Measurements from ENCODE around the gene CDH4. TPM values are rescaled to one million over a fixed set of nuclear protein-coding genes. Genes with fewer than 3 reads are reported as not detected.

Gene CDH4
- total and polyA plus RNA-seq, 2 of the 8 experiments (the other 6 are each of a cell fraction or from before 2014, with no cell fraction given) = 4.3 to 7.9 TPM

- H3K4ac ChIP-seq (replicated peaks; ENCODE audit: insufficient read length, low read depth, low read length) = no peak overlapping the region
- H3K14ac ChIP-seq (ENCODE audit: insufficient read length) = no peak overlapping the region
- H3K27ac ChIP-seq (ENCODE audit: low read depth, low read length) = no peak overlapping the region
- no peaks in the 10 kb centered on the region for H4K20me1 ChIP-seq (replicated peaks in 1 of 2; ENCODE audit: control insufficient read depth in 1 of 2, insufficient read depth in 2 of 2, low read length in 2 of 2)
- H2BK120ac ChIP-seq (replicated peaks; ENCODE audit: low read depth, low read length) = peak overlapping the region; percentile 29
- no peaks in the 10 kb centered on the region for H3K79me1 ChIP-seq (ENCODE audit: low read depth, low read length)
- H3K4me1 ChIP-seq (replicated peaks in 1 of 4; ENCODE audit: control insufficient read depth in 3 of 4, insufficient read depth in 4 of 4, low read length in 3 of 4) = no peaks in the 10 kb centered on the region; a peak in 1 of 7 replicates
- no peak overlapping the region; the same call in 1 of the 2 replicates for H2BK5ac ChIP-seq (ENCODE audit: low read depth, low read length)
- peaks cover 0 to 4% of the 10 kb centered on the region in 2 experiments; a peak in 1 of 4 replicates for H3K79me2 ChIP-seq (ENCODE audit: control insufficient read depth in 1 of 2, insufficient read depth in 2 of 2, low read length in 2 of 2)
- H2BK20ac ChIP-seq (ENCODE audit: low read length) = no peak overlapping the region
- peak overlapping the region; percentile 55; the same call in 1 of the 2 replicates for H2BK15ac ChIP-seq (ENCODE audit: low read length)
- peak overlapping the region; percentile 84; the same call in 1 of the 2 replicates for H2BK12ac ChIP-seq (ENCODE audit: low read depth, low read length)
- H3K4me2 ChIP-seq (ENCODE audit: insufficient read depth in 1 of 2, low read depth in 2 of 2, low read length in 2 of 2) = no peak overlapping the region
- no peak overlapping the region for H2AFZ ChIP-seq (ENCODE audit: low read length)
- peaks cover 8% of the 10 kb centered on the region for H3K23me2 ChIP-seq (ENCODE audit: low read depth, low read length)
- no peak overlapping the region for H3K4me3 ChIP-seq (ENCODE audit: extremely low read depth in 1 of 4, insufficient read depth in 2 of 4, low read depth in 3 of 4, low read length in 4 of 4)
- FAIRE-seq = no peak
- no peak overlapping the region for H3K9ac ChIP-seq (replicated peaks in 1 of 4; ENCODE audit: extremely low read depth in 1 of 4, low read depth in 3 of 4, low read length in 3 of 4)
- H4K8ac ChIP-seq (ENCODE audit: extremely low read depth, insufficient read depth, low read length) = no peak overlapping the region
- H4K5ac ChIP-seq (ENCODE audit: insufficient read length, low read depth, low read length) = no peak overlapping the region
- H3K9me3 ChIP-seq (ENCODE audit: insufficient read depth in 2 of 2, low read depth in 1 of 2, low read length in 1 of 2) = no peaks in the 10 kb centered on the region
- TF ChIP-seq SIX5 (IDR thresholded peaks at IDR 0.05; ENCODE audit: low read depth, low read length) (no peak), CBX8 (IDR thresholded peaks at IDR 0.05; ENCODE audit: borderline replicate concordance, low read depth, low read length) (no peak), EGR1 (IDR thresholded peaks at IDR 0.05; ENCODE audit: borderline replicate concordance, low read depth, low read length) (no peak), GABPA (IDR thresholded peaks at IDR 0.05; ENCODE audit: borderline replicate concordance, insufficient read depth, low read length) (no peak), SAP30 (IDR thresholded peaks at IDR 0.05; ENCODE audit: insufficient read depth, insufficient replicate concordance, low read length) (no peak), SP4 (IDR thresholded peaks at IDR 0.05; ENCODE audit: low read length) (no peak), RXRA (IDR thresholded peaks at IDR 0.05; ENCODE audit: insufficient read depth, low read depth, low read length) (no peak)
- ChIA-PET POLR2A (ENCODE audit: partially characterized antibody) (interaction anchor here (1.3 to 1.5 kb wide), 2 partner anchors 9 to 52 kb away, joined by 3 read pairs; no protein-coding TSS in a partner anchor), CTCF (ENCODE audit: partially characterized antibody) (interaction anchor here (1.6 to 2.7 kb wide), 4 partner anchors 9 to 29 kb away, joined by 4 to 9 read pairs (median 6); no protein-coding TSS in a partner anchor)
- no peak overlapping the region for H3K18ac ChIP-seq (ENCODE audit: extremely low read depth, low read length)
- H3K56ac ChIP-seq (replicated peaks; ENCODE audit: insufficient read length, low read depth, low read length) = no peak overlapping the region
- no peaks in the 10 kb centered on the region for H3K36me3 ChIP-seq (ENCODE audit: control insufficient read depth in 2 of 4, insufficient read depth in 4 of 4, low read length in 3 of 4)
- no peak overlapping the region for H4K91ac ChIP-seq (replicated peaks; ENCODE audit: insufficient read length, low read length)
- H3K23ac ChIP-seq (ENCODE audit: insufficient read length) = no peak overlapping the region
- H2AK5ac ChIP-seq (ENCODE audit: low read depth, low read length) = no peak overlapping the region
- WGBS, 2 experiments (ENCODE audit: extremely low coverage in 1 of 2, insufficient coverage in 1 of 2, insufficient read length in 1 of 2, insufficient replicate concordance in 2 of 2, low coverage in 1 of 2, low lambda C conversion rate in 2 of 2, missing lambda C conversion rate in 1 of 2) = 91% methylated on average over 7 of the region's 7 CpGs; no CpG with 5 or more reads in 1 of the 2 experiments
- DNase-seq (ENCODE audit: low read depth in 1 of 2, low spot score in 2 of 2) = no peak
- peaks cover 0 to 2% (median 0%) of the 10 kb centered on the region in 4 experiments; a peak in 1 of 7 replicates for H3K27me3 ChIP-seq (replicated peaks in 1 of 4; ENCODE audit: control insufficient read depth in 3 of 4, extremely low read depth in 1 of 4, insufficient read depth in 3 of 4, low read length in 3 of 4)
Measured at GRCh38 chr20:61487997-61488371, 235.9 kb downstream of the CDH4 start.

Measured in H1 (cell line).